NCI-H2227 treated with DMSO at 0.1 percent for 48 hours (cell line): ENCODE results near the gene GNL2.
"Not testable (repeated sequence)": the region's sequence is repeated elsewhere in the genome, so short reads cannot be mapped to it uniquely, and the experiment has no call there.

ENCODE experiments used
- DNase-seq: peaks from one replicate; lab custom pipeline; 2025; lab: John Stamatoyannopoulos, UW

GNL2 gene

DNA sequence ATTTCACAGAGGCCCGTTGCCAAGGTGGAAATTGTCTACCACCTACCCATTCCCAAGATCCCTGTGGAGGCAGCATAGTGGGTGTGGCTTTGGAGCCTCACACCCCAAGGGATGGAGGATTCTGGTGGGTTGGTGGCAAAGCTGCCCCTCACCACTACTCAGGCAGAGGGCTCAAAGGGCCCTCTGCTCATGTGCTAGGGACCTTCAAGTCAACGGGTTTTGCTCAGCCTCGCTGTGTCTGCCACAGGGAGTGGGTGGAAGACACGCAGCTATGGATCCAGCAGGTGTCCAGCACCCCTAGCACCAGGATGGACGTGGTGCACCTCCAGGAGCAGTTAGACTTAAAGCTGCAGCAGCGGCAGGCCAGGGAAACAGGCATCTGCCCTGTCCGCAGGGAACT lies 36.7 kb downstream of the GNL2 start:
- no peak for DNase-seq

GRCh38 chr1:37558411-37558810 lies 37.3 kb downstream of the GNL2 start:
- no peak for DNase-seq

- no peak for DNase-seq
Observed at GRCh38 chr1:37557402-37557801, 38.3 kb downstream of the GNL2 start.

DNA sequence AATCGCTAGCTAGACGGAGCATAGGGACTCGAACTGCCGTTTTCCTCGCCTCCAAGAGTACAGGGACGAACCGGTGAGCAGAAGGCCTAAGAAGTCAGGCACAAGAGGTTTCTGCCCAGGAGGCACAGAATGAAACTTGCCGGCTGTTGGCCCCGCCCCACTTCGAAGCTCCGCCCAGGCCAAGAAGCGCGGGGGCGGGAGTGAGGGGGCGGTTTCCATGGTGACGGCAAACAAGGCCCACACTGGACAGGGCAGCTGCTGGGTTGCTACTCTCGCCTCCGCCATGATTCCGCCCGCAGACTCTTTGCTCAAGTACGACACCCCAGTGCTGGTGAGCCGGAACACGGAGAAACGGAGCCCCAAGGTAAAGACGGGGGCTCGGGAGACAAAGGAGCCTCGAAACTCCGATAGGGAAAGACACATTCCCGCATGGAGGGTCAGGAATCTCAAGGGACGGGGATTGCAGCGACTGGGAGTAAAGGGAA lies 39.0 kb downstream of the GNL2 start, which contains the start of gene DNALI1:
Gene DNALI1 (plus strand): TSS at position 229 of the 485 bp plus-strand sequence. CDS start 55 bp downstream, at position 284.
- DNase-seq = peak; percentile 91

GRCh38 chr1:37553927-37554808 lies 41.6 kb downstream of the GNL2 start, which contains the start of gene SNIP1:
TSS of gene SNIP1 (minus strand) at chr1:37554293. CDS start at chr1:37554229, 64 bp downstream.
- DNase-seq = peak; percentile 92

DNA sequence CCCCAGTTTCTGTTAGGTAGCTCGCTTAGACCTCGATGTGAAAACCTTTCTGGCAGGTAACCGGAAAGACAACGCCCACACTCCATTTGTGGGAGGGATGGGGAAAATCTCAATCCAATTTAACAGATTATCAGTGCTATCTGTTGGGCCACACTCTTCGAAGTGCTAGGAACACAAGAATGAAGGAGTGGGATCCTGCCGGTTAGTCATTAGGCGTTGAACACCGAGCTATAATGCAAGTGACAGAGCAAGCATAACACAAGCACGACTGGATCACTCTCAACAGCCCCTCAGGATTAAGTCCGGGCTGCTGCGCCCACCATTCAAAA lies 42.2 kb downstream of the GNL2 start:
- DNase-seq = no peak

- no peak for DNase-seq
Observed at GRCh38 chr1:37549341-37549740, 46.4 kb downstream of the GNL2 start.

DNA sequence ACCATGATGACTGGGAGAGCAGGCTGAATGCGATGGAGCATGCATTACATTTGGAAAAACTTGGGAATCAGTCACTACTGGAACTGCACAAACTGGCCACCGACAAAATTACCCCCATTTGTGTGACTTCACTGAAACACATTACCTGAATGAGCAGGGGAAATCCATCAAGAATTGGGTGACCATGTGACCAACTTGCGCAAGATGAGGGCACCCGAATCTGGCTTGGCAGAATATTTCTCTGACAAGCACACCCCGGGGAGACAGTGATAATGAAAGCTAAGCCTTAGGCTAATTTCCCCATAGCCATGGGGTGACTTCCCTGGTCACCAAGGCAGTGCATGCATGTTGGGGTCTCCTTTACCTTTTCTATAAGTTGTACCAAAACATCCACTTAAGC lies 50.7 kb downstream of the GNL2 start:
- DNase-seq = no peak

DNA sequence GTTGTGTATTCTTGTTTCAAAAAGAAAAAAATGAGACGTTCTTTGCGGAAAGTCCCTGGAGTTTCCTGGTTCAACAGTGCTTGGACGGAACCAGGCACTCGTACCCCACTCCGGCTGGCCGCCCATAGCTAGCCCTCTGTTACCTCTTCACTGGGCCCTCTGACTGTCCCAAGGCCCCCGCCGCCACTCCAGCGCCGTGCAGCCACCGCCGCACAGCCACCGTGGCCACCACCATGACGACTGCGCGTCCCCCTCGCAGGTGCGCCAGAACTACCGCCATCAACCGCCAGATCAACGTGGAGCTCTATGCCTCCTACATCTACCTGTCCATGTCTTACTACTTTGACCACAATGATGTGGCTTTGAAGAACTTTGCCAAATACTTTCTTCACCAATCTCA lies 51.2 kb downstream of the GNL2 start:
- DNase-seq = no peak

DNA sequence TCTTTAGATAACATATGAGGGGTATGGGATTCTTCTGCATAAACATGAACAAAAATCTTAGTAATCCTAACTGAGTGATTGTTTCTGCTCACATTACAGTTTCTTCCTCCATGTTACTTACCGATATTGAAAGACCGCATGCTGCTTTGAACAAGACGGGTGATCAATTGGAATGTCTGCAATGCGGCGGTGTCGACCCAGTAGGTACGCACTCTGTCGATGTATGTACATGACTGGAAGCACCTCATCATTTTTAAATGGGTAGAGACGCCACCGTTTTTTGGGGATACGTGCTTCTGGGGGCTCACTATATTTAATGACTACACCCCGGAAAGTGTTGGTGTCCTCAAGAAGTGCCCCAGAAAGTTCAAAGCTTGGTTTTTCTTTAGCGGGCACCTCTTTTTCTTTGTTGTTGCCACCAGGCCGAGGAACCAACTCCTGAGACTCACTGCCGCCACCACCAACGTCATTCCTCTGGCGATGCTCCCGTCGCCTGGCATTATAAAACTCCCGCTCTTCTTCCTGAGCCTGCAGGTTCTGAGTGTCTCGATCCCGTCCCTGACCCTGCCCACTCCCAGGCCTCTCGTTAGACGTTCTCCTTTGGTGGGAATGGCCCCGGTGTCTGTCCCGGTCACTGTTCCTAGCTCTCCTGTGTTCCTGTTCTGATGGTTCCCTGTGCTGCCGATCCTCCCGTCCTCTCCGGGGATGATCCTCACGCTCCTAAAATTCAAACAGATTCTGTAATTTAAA lies 55.5 kb downstream of the GNL2 start:
- DNase-seq = no peak

GRCh38 chr1:37539154-37539553 lies 56.6 kb downstream of the GNL2 start:
- DNase-seq = not testable (repeated sequence)

DNA sequence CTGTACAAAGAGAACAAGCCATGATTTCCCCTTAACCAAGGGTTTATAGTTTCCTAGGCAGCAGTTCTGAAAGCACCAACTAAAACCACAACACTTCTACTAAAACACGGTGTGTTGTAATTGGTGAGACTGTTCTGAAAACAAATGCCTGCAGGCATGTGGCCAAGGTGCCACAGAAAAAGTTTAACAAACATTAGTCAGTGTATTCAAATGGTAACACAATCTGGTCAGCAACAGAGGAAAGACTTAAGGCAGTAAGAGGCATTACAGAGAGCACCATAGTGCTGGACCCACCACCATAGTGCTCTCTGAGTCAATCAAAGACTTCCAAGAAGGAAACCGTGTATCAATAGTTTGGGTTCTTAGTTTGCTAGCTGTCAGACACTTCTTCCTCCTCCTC lies 58.4 kb downstream of the GNL2 start:
- DNase-seq = no peak

DNA sequence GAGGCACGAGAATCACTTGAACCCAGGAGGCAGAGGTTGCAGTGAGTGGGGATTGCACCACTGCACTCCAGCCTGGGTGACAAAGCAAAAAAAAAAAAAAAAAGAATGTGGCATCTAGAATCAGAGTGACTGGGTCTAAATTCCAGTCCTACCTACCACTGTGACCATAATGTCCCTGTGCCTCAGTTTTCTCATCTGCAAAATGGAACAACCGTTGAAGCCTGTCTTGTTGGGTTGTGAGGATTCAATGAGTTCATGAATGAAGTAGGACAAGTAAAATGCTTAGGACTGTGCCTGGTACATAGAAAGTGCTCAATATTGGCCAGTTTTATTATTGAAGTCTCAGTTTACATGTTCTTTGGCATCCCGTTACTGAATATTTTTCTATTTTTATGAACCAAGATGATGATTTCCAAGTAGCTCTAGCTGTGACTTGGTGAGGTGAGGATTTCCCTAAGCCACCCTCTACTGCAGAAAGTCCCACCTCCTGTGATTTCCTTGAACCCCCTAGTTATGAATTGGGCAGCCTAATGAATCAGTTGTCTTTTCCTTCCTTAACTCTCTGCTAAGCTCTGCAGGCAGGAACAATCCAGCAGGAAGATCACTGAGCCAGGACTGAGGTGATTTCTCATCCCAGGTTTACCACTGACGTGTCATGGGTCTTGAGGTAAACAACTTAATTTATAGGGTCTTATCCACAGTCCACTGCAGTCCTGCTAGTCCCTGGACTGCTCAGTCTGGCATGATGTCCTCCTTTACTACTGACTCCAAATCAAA lies 62.2 kb downstream of the GNL2 start:
- no peak for DNase-seq

- DNase-seq = not testable (repeated sequence)
Observed at GRCh38 chr1:37532418-37533156, 63.1 kb downstream of the GNL2 start.

DNA sequence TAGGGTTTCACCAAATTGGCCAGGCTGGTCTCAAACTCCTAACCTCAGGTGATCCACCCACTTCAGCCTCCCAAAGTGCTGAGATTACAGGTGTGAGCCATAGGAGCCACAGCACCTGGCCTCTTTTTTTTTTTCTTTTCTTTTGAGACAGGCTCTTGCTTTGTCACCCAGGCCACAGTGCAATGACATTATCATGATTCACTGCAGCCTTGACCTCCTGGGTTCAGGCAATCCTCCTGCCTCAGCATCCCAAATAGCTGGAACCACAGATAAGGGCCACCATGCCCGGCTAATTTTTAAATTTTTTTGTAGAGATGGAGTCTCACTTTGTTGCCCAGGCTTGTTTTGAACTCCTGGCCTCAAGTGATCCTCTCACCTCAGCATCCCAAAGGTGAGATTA lies 65.8 kb downstream of the GNL2 start:
- DNase-seq = not testable (repeated sequence)

- DNase-seq = no peak
Observed at GRCh38 chr1:37519613-37520012, 76.1 kb downstream of the GNL2 start.

- not testable (repeated sequence) for DNase-seq
Observed at GRCh38 chr1:37518929-37519328, 76.8 kb downstream of the GNL2 start.

GRCh38 chr1:37518241-37518640 lies 77.5 kb downstream of the GNL2 start:
- DNase-seq = not testable (repeated sequence)

DNA sequence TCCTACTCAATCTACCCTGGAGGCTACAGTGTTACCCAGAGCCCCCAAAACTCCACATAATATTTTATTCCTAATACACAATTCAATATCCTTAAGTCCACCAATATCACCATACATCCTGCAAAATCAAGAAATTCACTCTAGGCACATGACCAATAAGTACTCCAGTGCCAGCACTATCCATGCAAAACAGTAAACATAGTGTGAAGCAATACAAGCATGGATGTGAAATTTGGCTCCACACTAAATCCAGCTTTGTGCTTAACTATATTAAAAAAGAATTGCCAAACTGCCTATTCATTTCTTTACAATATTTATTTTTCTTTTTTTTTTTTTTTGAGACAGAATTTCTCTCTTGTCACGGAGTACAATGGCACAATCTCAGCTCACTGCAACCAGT lies 78.2 kb downstream of the GNL2 start:
- DNase-seq = no peak
